Erythroblast (primary cell): Measurements from ENCODE around the gene KCNK4.

Source experiments
- GATA1 ChIP-seq: IDR thresholded peaks from 2 replicates; pipeline ENCODE4 v1.6.1; 2011; ENCODE audit warnings: low read depth, mild to moderate bottlenecking, control low read depth, low read length, moderate library complexity
- POLR2A ChIP-seq: IDR thresholded peaks from 2 replicates; pipeline ENCODE4 v1.6.1; 2011; ENCODE audit warnings: mild to moderate bottlenecking, low read length

DNA sequence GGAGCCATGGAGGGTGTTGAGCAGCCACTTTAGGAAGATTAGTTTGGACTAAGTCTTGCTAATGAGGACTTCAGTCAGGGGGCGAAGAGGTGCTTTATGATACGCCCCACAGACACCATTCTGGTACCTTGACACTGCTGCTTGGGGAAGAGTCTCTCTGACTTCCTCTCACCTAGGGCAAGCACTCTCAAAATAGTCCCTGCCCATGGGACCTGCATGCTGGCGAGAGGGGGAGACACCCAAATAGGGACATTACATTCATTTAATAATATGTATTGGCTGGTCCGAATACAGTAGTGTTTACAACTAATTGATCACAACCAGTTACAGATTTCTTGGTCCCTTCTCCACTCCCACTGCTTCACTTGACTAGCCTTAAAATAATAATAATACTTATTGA, 4.7 kb downstream of the KCNK4 start:
- TF ChIP-seq POLR2A (no peak), GATA1 (no peak)
